PC-9 (cell line): Measurements from ENCODE around the gene DBP.

Experiments
- EZH2 ChIP-seq: fragments of 200-600 bp; sonication (generic); IDR thresholded peaks from 2 replicates; pipeline ENCODE4 v1.8.0; 2017; ENCODE audit warnings: antibody characterized with exemption, low read depth
- TF ChIP-seq, protein P1 (sequence below): fragments of 200-600 bp; sonication (generic); conservative IDR thresholded peaks from 2 replicates; pipeline ENCODE4 v1.6.1; 2017; ENCODE audit warnings: mixed run types, antibody characterized with exemption, mild to moderate bottlenecking, moderate library complexity

- TF ChIP-seq, protein P1, sequence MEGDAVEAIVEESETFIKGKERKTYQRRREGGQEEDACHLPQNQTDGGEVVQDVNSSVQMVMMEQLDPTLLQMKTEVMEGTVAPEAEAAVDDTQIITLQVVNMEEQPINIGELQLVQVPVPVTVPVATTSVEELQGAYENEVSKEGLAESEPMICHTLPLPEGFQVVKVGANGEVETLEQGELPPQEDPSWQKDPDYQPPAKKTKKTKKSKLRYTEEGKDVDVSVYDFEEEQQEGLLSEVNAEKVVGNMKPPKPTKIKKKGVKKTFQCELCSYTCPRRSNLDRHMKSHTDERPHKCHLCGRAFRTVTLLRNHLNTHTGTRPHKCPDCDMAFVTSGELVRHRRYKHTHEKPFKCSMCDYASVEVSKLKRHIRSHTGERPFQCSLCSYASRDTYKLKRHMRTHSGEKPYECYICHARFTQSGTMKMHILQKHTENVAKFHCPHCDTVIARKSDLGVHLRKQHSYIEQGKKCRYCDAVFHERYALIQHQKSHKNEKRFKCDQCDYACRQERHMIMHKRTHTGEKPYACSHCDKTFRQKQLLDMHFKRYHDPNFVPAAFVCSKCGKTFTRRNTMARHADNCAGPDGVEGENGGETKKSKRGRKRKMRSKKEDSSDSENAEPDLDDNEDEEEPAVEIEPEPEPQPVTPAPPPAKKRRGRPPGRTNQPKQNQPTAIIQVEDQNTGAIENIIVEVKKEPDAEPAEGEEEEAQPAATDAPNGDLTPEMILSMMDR = no peak
- no peak for TF ChIP-seq EZH2
These were observed 23.9 kb upstream of the DBP start for GRCh38 chr19:48660852-48661710.
